HG02623 (cell line): ENCODE data around the gene SEMA3A.

ENCODE experiments used
- ATAC-seq: cut with Tn5 transposase; IDR thresholded peaks from one replicate; pipeline ENCODE4 v1.9.1; 2021; ENCODE audit warnings: moderate library complexity; ENCODE audit not compliant: unreplicated experiment

The SEMA3A gene

DNA sequence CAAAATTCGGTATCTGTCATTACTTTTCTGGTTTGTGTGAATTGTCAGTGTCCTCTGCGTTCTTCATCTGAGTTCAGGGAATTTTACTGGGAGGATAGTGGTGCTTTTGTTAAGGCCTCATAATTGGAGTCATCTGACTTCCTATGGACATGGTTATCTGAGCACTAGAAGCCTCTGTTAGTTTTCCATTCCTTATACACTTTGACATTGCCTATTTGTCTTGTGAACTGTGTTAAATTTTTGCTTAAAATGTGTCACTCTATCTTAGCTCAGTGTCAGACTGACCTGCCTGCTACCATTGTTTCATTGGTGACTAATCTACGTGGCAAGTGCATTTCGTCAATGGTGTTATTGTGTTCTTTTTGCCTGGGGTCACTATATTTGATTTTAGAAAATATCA, 253.3 kb downstream of the SEMA3A start:
- ATAC-seq, result no peak

GRCh38 chr7:83937930-83938329, 256.7 kb downstream of the SEMA3A start:
- ATAC-seq, result no peak

- peak; percentile 81 for ATAC-seq
These were observed 258.4 kb downstream of the SEMA3A start for GRCh38 chr7:83936056-83936708.

DNA sequence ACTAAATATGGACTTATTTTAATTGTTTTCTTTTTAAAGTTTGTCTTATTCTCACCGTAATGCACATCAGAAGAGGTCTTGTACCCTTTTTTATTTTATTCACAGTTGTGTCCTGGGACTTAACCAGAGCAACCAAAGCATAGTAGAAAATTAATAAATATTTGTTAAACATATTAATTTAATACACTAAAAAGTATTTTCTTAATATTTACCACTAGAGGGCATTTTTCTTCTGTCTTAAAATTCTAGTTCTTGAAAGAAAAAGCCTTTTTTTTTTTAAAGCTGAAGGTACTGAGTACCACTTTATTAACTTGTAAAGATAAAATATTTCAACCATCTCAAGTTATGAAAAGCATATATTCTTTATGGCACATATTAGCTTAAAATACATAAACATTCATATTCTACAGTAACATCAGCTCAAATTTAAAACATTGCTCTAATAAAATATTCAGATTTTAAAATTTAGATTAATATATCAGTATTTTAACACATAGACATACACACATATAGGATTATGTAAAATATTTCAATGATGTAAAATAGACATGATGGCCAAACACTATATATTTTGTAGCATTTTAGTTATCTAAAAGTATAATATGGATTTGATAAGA, 260.4 kb downstream of the SEMA3A start:
- ATAC-seq, result no peak

GRCh38 chr7:83931968-83932367, 262.6 kb downstream of the SEMA3A start:
- ATAC-seq, result no peak

- no peak for ATAC-seq
These were observed 264.3 kb downstream of the SEMA3A start for GRCh38 chr7:83930262-83930661.

GRCh38 chr7:83925860-83926259, 268.7 kb downstream of the SEMA3A start:
- ATAC-seq, result no peak

DNA sequence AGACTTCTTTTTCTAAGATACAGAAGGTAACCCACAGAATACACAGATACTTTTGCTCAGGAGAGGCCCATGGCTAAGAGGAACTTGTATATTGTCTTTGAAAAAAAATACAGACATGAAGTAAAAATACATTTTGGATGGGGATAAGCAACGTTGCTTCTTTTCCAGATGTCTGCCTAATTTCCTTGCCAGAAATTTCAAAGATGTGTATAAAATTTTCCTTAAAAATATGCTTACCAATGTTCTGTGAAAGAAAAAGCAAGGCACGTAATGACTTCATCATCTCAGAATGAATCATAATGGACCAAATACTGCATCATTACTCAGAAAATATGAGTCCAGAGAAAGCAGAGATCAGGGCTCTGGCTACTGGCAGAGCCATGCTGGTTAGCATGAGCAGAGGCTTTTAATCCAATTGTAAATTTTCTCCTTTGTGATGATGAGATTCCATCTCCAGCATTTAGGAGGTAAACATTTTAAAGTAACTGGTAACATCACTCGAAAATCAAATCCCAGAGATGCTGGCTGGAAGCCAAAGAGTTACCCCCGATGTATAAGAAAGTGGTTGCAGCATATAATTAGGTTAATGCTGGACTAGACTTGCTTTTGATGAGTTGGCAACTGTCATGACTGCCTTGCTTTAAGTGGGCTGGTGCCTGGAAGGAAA, 272.5 kb downstream of the SEMA3A start:
- ATAC-seq, result no peak

DNA sequence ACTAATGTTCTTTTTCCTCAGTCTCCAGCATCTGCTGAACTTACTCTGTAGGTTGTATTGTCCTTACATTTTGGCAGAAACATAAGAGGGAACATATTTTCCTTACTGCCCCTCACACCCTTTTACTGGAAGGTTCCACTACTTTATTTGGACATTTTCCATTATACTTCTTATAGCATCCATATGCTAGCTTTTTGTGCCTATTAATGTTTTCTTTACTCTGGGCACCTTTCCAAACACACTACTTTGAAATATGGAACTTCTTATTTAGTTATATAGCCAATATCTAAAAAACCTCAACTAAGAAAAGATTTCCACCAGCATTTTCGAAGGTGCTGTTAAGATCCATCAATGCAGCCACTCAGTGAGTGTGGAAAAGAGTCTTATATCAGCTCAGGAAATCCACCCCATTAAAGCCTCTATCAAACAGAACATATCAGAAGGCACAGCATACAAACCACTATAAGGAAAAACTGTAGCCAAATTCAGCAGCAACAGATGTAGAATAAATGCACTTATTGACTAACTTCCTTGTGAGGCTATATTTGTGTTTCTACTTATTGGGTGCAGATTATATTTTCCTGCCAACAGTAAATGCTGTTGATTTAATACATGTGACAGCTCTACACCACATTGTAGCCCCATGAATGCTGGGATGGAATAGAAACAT, 273.2 kb downstream of the SEMA3A start:
- ATAC-seq, result no peak

DNA sequence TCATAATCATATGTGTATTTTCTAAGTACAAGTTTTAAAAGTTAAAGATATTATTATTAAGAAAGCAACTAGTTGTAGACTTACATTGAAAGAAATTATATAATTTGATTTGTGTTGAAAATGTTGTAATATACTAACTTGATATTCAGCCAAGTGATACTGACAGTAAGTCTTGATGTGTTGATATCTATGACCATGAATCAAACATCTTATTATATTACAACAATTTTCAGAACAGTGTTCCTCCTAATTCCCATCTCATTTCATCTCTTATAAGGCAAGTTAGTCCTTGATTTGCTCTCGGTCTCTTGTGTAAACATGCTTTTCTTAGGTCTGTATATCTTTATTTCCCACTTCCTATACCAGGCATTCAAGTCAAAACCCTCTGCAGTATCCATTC, 276.4 kb downstream of the SEMA3A start:
- no peak for ATAC-seq

GRCh38 chr7:83913174-83913573, 281.4 kb downstream of the SEMA3A start:
- no peak for ATAC-seq

DNA sequence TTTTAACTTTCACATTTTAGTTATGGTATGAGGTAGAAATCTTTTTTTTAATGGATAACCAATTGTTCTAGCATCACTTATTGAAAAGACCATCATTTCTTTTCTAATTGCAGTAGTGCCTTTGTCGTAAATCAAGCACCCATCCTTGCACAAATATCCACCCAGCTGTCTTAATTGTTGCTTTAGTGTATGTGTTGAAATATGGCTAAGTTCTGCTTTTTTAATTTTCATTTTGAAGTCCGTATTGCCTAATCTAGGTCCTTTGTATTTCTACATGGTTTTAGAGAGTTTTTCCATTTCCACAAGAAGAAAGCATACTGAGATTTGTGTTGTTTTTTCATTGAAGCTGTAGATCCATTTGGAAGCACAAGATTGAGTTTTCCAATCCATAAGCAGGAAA, 286.1 kb downstream of the SEMA3A start:
- ATAC-seq, result no peak
